ENCODE measurements around the gene LNX2. TPM values are rescaled to one million over a fixed set of nuclear protein-coding genes. Genes with fewer than 3 reads are reported as not detected.

The LNX2 gene
- total RNA-seq, 2 donors from 2014 or later = 13.9 to 15.6 TPM

GRCh38 chr13:27619093-27619727, 1.1 kb downstream of the LNX2 start:
- peak overlapping the region; percentile 93 for H3K27ac Mint-ChIP-seq
- peaks cover 14% of the 10 kb centered on the region for H3K9me3 ChIP-seq (ENCODE audit: control insufficient read depth, low read length)
- no peak overlapping the region for H3K27ac ChIP-seq (ENCODE audit: low read depth, low read length)
- H3K4me1 ChIP-seq (ENCODE audit: control insufficient read depth, insufficient read depth, low read length) = peaks cover 16% of the 10 kb centered on the region
- H3K4me3 ChIP-seq (ENCODE audit: low read length) = peak overlapping the region; percentile 89
- peaks cover 25% of the 10 kb centered on the region for H3K36me3 ChIP-seq (ENCODE audit: control insufficient read depth, insufficient read depth, low read length)
- no peaks in the 10 kb centered on the region for H3K27me3 ChIP-seq (ENCODE audit: control insufficient read depth, insufficient read depth, low read length, poor library complexity, severe bottlenecking)
- peaks cover 44% of the 10 kb centered on the region for H3K4me1 Mint-ChIP-seq
- no peak for DNase-seq
- peak overlapping the region; percentile 52 for H3K9ac ChIP-seq (ENCODE audit: extremely low read depth, low read length, poor library complexity, severe bottlenecking)
- TF ChIP-seq CTCF (conservative IDR thresholded peaks at IDR 0.05) = no peak
- no peaks in the 10 kb centered on the region for H3K27me3 Mint-ChIP-seq (ENCODE audit: insufficient read depth)
- peaks cover 30% of the 10 kb centered on the region for H3K36me3 Mint-ChIP-seq (ENCODE audit: low read depth)
- peaks cover 11% of the 10 kb centered on the region for H3K9me3 Mint-ChIP-seq
- H3K4me3 Mint-ChIP-seq = peak overlapping the region; percentile 85
- 40 to 57% methylated on average over 9 to 10 of the region's 10 CpGs for WGBS, 2 experiments (ENCODE audit: insufficient coverage in 1 of 2, insufficient read length in 1 of 2)

GRCh38 chr13:27617881-27618321, 2.4 kb downstream of the LNX2 start:
- peak overlapping the region; percentile 89 for H3K4me3 ChIP-seq (ENCODE audit: low read length)
- H3K36me3 Mint-ChIP-seq (ENCODE audit: low read depth) = peaks cover 24% of the 10 kb centered on the region
- no peak overlapping the region for H3K27ac Mint-ChIP-seq

GRCh38 chr13:27613628-27614027, 6.7 kb downstream of the LNX2 start:
- Histone ChIP-seq H3K4me1 (ENCODE audit: control insufficient read depth, insufficient read depth, low read length) (peaks cover 3% of the 10 kb centered on the region), H3K27me3 (ENCODE audit: control insufficient read depth, insufficient read depth, low read length, poor library complexity, severe bottlenecking) (no peaks in the 10 kb centered on the region), H3K9me3 (ENCODE audit: control insufficient read depth, low read length) (peaks cover 19% of the 10 kb centered on the region), H3K36me3 (ENCODE audit: control insufficient read depth, insufficient read depth, low read length) (peaks cover 10% of the 10 kb centered on the region), H3K4me3 (ENCODE audit: low read length) (no peak overlapping the region), H3K27ac (ENCODE audit: low read depth, low read length) (no peak overlapping the region), H3K9ac (ENCODE audit: extremely low read depth, low read length, poor library complexity, severe bottlenecking) (no peak overlapping the region)
- Mint-ChIP-seq H3K4me1 (peaks cover 38% of the 10 kb centered on the region), H3K9me3 (peaks cover 17% of the 10 kb centered on the region), H3K4me3 (no peak overlapping the region), H3K27ac (no peak overlapping the region), H3K36me3 (ENCODE audit: low read depth) (peaks cover 19% of the 10 kb centered on the region), H3K27me3 (ENCODE audit: insufficient read depth) (no peaks in the 10 kb centered on the region)
- 89 to 94% methylated on average over 5 to 7 of the region's 7 CpGs for WGBS, 2 experiments (ENCODE audit: insufficient coverage in 1 of 2, insufficient read length in 1 of 2)
- TF ChIP-seq CTCF (conservative IDR thresholded peaks at IDR 0.05) = no peak
- DNase-seq = no peak

More at GRCh38 chr13:27617881-27618321, 2.4 kb downstream of the LNX2 start:
- WGBS, 2 experiments (ENCODE audit: insufficient coverage in 1 of 2, insufficient read length in 1 of 2) = 90 to 100% methylated on average over 1 to 3 of the region's 3 CpGs
- no peak for TF ChIP-seq CTCF (conservative IDR thresholded peaks at IDR 0.05)
- H3K36me3 ChIP-seq (ENCODE audit: control insufficient read depth, insufficient read depth, low read length) = peaks cover 12% of the 10 kb centered on the region
- peaks cover 42% of the 10 kb centered on the region for H3K4me1 Mint-ChIP-seq
- no peak overlapping the region for H3K4me3 Mint-ChIP-seq
- no peak overlapping the region for H3K9ac ChIP-seq (ENCODE audit: extremely low read depth, low read length, poor library complexity, severe bottlenecking)
- peaks cover 11% of the 10 kb centered on the region for H3K4me1 ChIP-seq (ENCODE audit: control insufficient read depth, insufficient read depth, low read length)
- DNase-seq = no peak
- peaks cover 17% of the 10 kb centered on the region for H3K9me3 Mint-ChIP-seq
- no peak overlapping the region for H3K27ac ChIP-seq (ENCODE audit: low read depth, low read length)
- no peaks in the 10 kb centered on the region for H3K27me3 ChIP-seq (ENCODE audit: control insufficient read depth, insufficient read depth, low read length, poor library complexity, severe bottlenecking)
- peaks cover 19% of the 10 kb centered on the region for H3K9me3 ChIP-seq (ENCODE audit: control insufficient read depth, low read length)
- H3K27me3 Mint-ChIP-seq (ENCODE audit: insufficient read depth) = no peaks in the 10 kb centered on the region

Measured in endodermal cell (in vitro differentiated cells).